Measurements from ENCODE around the gene ANKRD9.

ANKRD9 gene

DNA sequence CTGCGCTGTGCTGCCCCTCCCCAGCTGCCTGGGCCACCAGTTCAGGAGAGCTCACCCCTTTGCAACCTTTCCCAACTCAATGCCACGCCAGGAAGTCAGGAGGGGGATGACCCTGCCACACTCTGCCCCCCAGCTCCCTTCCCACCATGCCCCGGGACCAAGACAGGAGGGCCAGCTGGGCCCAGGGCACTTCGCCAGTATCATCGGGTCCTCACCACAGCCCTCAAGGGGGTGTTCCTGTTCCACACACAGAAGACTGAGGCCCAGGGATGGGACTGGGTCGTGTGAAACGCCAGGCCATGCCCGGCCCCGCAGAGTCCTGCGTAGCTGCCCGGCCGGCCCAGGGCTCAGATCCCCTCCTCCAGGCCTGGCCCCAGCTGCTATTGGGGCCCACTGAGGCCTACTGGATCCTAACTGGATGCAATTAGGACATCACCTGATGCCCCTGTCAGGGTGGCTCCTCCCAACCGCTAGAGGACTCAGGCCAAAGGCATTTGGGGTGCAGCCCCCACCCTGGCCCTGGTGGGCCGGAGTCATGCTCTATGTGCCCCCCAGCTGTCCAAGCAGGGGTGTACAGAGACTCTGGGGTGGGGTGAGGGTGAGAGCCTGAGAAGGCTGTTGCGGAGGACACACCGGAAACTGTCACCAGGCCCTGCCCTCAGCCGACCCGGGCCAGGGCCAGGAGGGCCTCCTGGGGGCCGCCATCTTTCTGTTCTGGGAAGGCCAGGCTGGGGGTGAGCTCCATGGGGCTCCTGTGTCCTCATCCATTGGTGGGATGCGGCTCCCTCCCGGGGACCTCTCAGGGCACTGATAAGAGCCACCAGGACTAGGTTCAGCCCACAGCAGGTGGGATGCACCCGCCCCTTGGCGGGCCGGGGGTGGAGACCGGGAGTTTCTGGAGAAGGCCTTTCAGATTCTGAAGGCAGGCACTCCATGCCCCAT lies 29.3 kb upstream of the ANKRD9 start:
- no peak for ATAC-seq
- TF ChIP-seq, protein P1, sequence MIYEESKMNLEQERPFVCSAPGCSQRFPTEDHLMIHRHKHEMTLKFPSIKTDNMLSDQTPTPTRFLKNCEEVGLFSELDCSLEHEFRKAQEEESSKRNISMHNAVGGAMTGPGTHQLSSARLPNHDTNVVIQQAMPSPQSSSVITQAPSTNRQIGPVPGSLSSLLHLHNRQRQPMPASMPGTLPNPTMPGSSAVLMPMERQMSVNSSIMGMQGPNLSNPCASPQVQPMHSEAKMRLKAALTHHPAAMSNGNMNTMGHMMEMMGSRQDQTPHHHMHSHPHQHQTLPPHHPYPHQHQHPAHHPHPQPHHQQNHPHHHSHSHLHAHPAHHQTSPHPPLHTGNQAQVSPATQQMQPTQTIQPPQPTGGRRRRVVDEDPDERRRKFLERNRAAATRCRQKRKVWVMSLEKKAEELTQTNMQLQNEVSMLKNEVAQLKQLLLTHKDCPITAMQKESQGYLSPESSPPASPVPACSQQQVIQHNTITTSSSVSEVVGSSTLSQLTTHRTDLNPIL (CRISPR knock-in tag; IDR thresholded peaks at IDR 0.05; ENCODE audit: low read depth): no peak
- TF ChIP-seq ARNTL (CRISPR knock-in tag; IDR thresholded peaks at IDR 0.05; ENCODE audit: borderline replicate concordance, low read depth) (no peak), GLIS3 (CRISPR knock-in tag; IDR thresholded peaks at IDR 0.05) (no peak), ZNF8 (CRISPR knock-in tag; IDR thresholded peaks at IDR 0.05) (no peak), SNAI2 (CRISPR knock-in tag; IDR thresholded peaks at IDR 0.05) (no peak), TOX (CRISPR knock-in tag; IDR thresholded peaks at IDR 0.05; ENCODE audit: borderline replicate concordance) (no peak), POU6F1 (CRISPR knock-in tag; IDR thresholded peaks at IDR 0.05; ENCODE audit: borderline replicate concordance, low read depth) (no peak), ZNF70 (CRISPR knock-in tag; IDR thresholded peaks at IDR 0.05) (no peak), ZC3H10 (CRISPR knock-in tag; IDR thresholded peaks at IDR 0.05) (no peak), ZFP3 (CRISPR knock-in tag; IDR thresholded peaks at IDR 0.05) (no peak), ZNF565 (CRISPR knock-in tag; conservative IDR thresholded peaks at IDR 0.05; ENCODE audit: low read depth) (no peak), CSDC2 (CRISPR knock-in tag; IDR thresholded peaks at IDR 0.05) (no peak), ESRRG (CRISPR knock-in tag; IDR thresholded peaks at IDR 0.05) (no peak), ISL1 (CRISPR knock-in tag; IDR thresholded peaks at IDR 0.05) (no peak), ZFP30 (CRISPR knock-in tag; IDR thresholded peaks at IDR 0.05) (no peak), TCF4 (CRISPR knock-in tag; IDR thresholded peaks at IDR 0.05; ENCODE audit: borderline replicate concordance) (no peak)
- TF ChIP-seq, protein P2, sequence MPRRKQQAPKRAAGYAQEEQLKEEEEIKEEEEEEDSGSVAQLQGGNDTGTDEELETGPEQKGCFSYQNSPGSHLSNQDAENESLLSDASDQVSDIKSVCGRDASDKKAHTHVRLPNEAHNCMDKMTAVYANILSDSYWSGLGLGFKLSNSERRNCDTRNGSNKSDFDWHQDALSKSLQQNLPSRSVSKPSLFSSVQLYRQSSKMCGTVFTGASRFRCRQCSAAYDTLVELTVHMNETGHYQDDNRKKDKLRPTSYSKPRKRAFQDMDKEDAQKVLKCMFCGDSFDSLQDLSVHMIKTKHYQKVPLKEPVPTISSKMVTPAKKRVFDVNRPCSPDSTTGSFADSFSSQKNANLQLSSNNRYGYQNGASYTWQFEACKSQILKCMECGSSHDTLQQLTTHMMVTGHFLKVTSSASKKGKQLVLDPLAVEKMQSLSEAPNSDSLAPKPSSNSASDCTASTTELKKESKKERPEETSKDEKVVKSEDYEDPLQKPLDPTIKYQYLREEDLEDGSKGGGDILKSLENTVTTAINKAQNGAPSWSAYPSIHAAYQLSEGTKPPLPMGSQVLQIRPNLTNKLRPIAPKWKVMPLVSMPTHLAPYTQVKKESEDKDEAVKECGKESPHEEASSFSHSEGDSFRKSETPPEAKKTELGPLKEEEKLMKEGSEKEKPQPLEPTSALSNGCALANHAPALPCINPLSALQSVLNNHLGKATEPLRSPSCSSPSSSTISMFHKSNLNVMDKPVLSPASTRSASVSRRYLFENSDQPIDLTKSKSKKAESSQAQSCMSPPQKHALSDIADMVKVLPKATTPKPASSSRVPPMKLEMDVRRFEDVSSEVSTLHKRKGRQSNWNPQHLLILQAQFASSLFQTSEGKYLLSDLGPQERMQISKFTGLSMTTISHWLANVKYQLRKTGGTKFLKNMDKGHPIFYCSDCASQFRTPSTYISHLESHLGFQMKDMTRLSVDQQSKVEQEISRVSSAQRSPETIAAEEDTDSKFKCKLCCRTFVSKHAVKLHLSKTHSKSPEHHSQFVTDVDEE (CRISPR knock-in tag; IDR thresholded peaks at IDR 0.05): no peak
- TF ChIP-seq, protein P3, sequence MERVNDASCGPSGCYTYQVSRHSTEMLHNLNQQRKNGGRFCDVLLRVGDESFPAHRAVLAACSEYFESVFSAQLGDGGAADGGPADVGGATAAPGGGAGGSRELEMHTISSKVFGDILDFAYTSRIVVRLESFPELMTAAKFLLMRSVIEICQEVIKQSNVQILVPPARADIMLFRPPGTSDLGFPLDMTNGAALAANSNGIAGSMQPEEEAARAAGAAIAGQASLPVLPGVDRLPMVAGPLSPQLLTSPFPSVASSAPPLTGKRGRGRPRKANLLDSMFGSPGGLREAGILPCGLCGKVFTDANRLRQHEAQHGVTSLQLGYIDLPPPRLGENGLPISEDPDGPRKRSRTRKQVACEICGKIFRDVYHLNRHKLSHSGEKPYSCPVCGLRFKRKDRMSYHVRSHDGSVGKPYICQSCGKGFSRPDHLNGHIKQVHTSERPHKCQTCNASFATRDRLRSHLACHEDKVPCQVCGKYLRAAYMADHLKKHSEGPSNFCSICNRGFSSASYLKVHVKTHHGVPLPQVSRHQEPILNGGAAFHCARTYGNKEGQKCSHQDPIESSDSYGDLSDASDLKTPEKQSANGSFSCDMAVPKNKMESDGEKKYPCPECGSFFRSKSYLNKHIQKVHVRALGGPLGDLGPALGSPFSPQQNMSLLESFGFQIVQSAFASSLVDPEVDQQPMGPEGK (CRISPR knock-in tag; IDR thresholded peaks at IDR 0.05; ENCODE audit: borderline replicate concordance): no peak
- TF ChIP-seq, protein P4, sequence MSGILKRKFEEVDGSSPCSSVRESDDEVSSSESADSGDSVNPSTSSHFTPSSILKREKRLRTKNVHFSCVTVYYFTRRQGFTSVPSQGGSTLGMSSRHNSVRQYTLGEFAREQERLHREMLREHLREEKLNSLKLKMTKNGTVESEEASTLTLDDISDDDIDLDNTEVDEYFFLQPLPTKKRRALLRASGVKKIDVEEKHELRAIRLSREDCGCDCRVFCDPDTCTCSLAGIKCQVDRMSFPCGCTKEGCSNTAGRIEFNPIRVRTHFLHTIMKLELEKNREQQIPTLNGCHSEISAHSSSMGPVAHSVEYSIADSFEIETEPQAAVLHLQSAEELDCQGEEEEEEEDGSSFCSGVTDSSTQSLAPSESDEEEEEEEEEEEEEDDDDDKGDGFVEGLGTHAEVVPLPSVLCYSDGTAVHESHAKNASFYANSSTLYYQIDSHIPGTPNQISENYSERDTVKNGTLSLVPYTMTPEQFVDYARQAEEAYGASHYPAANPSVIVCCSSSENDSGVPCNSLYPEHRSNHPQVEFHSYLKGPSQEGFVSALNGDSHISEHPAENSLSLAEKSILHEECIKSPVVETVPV (CRISPR knock-in tag; IDR thresholded peaks at IDR 0.05): no peak

DNA sequence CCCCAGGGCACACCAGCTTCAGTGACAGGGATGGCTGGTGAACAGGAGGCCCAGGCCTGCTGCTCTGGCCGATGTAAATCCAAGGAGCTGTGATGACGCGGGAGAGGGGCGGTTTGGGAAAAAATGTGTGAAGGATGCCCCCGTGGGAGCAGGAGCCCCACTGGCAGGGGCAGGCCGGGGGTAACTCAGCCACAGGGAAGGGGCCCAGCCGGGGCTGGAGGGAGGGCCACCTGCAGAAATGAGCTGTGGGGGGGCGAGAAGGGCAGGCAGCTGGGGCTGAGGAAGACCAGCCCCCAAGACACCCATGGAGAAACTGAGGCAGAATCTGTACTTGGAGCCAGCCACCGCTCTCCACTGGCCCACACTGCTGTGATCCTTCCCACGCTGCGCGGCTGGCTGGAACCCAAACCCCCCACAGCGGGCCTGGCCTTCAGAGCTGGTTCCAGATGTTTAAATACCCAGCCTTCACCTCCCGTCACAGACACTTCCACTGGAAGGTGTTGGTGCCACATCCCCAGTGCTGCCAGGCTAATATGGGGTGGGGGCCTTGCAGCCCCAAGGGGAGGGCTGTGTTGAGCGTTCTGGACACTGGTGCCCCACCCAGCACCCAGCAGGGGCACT lies 28.5 kb upstream of the ANKRD9 start:
- TF ChIP-seq ARNTL (CRISPR knock-in tag; IDR thresholded peaks at IDR 0.05; ENCODE audit: borderline replicate concordance, low read depth) (no peak), POU6F1 (CRISPR knock-in tag; IDR thresholded peaks at IDR 0.05; ENCODE audit: borderline replicate concordance, low read depth) (no peak)
- TF ChIP-seq, protein P3 (CRISPR knock-in tag; IDR thresholded peaks at IDR 0.05; ENCODE audit: borderline replicate concordance): no peak
- no peak for ATAC-seq
